Gastroesophageal sphincter (tissue), 3 donors: Measurements from ENCODE around the gene PLEKHG1.

Experiments
- EP300 ChIP-seq: sonication (generic); formaldehyde crosslinking; IDR thresholded peaks from one replicate; pipeline ENCODE4 v1.6.1; 2017; ENCODE audit warnings: antibody characterized with exemption, mild to moderate bottlenecking
- POLR2A ChIP-seq, 2 donors: fragments of 450-650 bp; IDR thresholded peaks; one replicate each; pipeline ENCODE4 v1.6.1; 2017; ENCODE audit warnings: antibody characterized with exemption in 2 of 2, mild to moderate bottlenecking in 2 of 2, moderate library complexity in 1 of 2
- POLR2AphosphoS5 ChIP-seq: sonication (generic); formaldehyde crosslinking; IDR thresholded peaks from one replicate; pipeline ENCODE4 v1.6.1; 2017; ENCODE audit warnings: antibody characterized with exemption
- TF ChIP-seq, protein P1 (sequence below), 4 experiments: fragments of 200-600 bp in 2 of 4; fragments of 450-650 bp in 2 of 4; sonication (generic) in 1 of 4; IDR thresholded peaks; one replicate each; pipeline ENCODE4 v1.5.1; 2017 to 2019; ENCODE audit warnings: antibody characterized with exemption in 4 of 4, mild to moderate bottlenecking in 2 of 4, moderate library complexity in 2 of 4

GRCh38 chr6:150622476-150622875 is 22.8 kb downstream of the PLEKHG1 start:
- TF ChIP-seq, protein P1, sequence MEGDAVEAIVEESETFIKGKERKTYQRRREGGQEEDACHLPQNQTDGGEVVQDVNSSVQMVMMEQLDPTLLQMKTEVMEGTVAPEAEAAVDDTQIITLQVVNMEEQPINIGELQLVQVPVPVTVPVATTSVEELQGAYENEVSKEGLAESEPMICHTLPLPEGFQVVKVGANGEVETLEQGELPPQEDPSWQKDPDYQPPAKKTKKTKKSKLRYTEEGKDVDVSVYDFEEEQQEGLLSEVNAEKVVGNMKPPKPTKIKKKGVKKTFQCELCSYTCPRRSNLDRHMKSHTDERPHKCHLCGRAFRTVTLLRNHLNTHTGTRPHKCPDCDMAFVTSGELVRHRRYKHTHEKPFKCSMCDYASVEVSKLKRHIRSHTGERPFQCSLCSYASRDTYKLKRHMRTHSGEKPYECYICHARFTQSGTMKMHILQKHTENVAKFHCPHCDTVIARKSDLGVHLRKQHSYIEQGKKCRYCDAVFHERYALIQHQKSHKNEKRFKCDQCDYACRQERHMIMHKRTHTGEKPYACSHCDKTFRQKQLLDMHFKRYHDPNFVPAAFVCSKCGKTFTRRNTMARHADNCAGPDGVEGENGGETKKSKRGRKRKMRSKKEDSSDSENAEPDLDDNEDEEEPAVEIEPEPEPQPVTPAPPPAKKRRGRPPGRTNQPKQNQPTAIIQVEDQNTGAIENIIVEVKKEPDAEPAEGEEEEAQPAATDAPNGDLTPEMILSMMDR (IDR thresholded peaks at IDR 0.05): no peak
- TF ChIP-seq EP300 (no peak), POLR2A (IDR thresholded peaks at IDR 0.05) (no peak), POLR2AphosphoS5 (no peak)
